ENCODE measurements around the gene SLC31A1.

SLC31A1 gene

GRCh38 chr9:113309204-113309813 lies 88.0 kb downstream of the SLC31A1 start:
- no peak for DNase-seq

DNA sequence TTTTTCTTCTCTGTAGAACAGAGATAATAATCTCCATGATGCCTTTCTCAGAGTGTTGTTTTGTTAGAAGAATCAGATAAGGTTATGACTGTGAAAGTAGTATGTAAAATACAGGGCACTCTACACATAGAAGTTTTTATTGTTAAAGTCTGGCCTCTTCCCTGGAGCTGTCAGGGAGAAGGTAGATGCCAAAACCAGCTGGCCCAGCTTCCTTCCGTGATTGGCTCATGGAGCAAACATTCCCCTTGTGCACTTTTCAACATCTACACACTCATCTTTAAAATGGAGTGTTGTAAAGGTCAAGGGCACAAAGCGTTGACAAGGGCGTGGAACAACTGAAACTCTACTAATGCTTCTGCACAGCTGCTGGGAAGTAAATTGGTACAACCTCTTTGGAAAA lies 89.2 kb downstream of the SLC31A1 start:
- DNase-seq: no peak

- no peak for DNase-seq
These were observed 90.6 kb downstream of the SLC31A1 start for GRCh38 chr9:113311961-113312360.

GRCh38 chr9:113313261-113313660 lies 91.9 kb downstream of the SLC31A1 start:
- no peak for DNase-seq

All from T1000 (cell line).